ENCODE measurements around the gene PLD2.
A peak's percentile ranks its signal among the peaks of the same experiment; 100 is the strongest.

The PLD2 gene, protein sequence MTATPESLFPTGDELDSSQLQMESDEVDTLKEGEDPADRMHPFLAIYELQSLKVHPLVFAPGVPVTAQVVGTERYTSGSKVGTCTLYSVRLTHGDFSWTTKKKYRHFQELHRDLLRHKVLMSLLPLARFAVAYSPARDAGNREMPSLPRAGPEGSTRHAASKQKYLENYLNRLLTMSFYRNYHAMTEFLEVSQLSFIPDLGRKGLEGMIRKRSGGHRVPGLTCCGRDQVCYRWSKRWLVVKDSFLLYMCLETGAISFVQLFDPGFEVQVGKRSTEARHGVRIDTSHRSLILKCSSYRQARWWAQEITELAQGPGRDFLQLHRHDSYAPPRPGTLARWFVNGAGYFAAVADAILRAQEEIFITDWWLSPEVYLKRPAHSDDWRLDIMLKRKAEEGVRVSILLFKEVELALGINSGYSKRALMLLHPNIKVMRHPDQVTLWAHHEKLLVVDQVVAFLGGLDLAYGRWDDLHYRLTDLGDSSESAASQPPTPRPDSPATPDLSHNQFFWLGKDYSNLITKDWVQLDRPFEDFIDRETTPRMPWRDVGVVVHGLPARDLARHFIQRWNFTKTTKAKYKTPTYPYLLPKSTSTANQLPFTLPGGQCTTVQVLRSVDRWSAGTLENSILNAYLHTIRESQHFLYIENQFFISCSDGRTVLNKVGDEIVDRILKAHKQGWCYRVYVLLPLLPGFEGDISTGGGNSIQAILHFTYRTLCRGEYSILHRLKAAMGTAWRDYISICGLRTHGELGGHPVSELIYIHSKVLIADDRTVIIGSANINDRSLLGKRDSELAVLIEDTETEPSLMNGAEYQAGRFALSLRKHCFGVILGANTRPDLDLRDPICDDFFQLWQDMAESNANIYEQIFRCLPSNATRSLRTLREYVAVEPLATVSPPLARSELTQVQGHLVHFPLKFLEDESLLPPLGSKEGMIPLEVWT

DNA sequence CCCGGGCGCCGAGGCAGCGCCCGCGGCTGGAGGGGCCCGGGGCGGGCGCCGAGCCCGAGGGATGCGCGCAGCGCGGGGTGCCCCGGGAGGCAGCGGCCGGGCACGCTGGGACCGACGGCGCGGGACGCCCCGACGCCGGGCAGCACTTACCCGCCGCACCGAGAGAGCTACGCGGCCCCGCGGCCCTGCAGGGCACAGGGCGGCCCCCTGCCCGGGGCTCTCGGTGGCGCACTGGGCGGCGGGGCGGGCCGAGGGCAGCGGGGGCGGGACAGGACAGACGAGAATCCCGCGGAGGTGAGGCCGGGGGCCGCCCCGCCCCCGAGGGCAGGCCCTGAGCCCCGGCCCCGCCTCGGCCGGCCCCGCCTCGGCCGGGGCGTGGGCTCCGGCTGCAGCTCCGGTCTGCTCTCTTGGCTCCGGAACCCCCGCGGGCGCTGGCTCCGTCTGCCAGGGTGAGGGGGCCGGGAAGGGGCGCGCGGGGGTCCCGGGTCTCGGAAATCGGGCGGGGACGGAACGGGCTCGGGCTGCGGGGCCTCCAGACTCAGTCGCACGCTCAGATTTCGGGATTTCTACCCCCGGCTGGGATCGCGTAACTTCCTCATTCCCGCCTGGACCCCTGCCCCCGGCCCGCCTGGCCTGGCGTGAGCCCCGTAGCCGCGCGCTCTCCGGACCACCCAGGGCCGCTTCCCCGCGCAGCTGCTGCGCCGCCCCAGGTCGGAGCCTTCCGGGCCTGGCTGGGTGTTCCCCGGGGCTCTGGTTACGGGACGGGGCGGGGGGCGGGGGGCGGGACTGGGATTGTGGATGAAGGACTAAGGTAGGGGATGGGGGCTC lies at the start of gene PLD2:
TSS of gene PLD2 (plus strand) at position 376 of the 828 bp plus-strand sequence. CDS start 621 bp downstream, outside the sequence.
- DNase-seq = no peak

DNA sequence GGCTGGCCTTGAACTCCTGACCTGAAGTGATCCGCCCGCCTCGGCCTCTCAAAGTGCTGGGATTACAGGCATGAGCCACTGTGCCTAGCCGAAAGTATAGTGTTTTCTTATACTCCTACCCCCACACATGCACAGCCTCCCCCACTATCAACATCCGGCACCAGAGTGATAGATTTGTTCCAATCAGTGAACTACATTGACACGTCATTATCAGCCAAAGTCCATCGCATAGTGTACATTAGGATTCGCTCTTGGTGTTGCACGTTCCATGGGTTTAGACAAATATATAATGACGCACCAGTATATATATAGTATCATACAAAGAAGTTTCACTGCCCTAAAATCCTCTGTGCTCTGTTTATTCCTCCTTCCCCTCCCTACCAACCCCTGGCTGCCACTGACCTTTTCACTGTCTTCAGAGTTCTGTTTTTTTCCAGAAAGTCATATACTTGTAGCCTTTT lies 47.1 kb upstream of the PLD2 start:
- DNase-seq = no peak

DNA sequence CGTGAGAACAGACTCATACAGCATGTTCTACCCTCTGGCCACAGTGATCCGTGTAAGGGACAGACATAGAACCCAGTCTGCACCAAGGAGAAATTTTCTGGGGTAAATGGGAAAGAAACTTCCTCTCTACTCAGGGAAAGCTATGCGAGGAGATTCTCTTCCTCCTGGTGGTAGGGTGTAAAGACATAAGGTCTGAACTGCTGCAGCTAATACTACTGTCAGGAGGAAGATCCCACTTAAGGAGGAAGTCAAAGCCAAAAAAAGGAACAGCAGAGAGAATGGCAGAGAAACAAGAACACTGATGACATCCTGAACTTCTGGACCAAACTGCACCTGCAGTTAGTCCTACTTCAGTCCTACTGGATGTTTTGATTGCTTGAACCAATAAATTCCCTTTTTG lies 42.4 kb upstream of the PLD2 start:
- DNase-seq = no peak

DNA sequence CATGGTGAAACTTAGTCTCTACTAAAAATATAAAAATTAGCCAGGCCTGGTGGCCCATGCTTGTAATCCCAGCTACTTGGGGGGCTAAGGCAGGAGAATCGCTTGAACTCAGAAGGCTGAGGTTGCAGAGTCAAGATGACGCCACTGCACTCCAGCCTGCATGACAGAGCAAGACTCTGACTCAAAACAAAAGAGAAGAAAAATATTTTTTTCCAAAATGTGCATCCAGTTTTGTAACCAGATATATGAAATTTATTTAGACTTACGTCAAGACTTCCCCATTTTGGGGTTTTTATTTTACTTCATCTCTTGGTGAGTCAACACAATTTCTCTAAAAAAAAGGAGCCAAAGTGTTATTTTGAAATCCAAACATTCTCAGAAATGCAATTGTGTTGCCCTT lies 40.8 kb upstream of the PLD2 start:
- DNase-seq = no peak

DNA sequence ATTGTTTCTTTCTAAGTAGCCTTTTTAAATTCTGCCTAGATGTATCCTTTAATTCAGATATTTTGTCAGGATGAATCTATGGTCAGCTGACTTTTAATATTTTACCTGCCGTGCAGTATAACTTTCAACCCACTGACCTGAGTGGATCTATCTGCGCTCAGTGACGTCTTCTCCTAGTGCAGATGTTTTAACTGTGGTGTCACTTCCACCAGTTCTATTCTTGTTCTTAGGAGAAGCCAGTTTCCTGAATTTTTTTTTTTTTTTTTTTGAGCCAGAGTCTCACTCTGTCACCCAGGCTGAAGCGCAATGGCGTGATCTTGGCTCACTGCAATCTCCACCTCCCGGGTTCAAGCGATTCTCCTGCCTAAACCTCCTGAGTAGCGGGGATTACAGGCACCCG lies 40.2 kb upstream of the PLD2 start:
- no peak for DNase-seq

DNA sequence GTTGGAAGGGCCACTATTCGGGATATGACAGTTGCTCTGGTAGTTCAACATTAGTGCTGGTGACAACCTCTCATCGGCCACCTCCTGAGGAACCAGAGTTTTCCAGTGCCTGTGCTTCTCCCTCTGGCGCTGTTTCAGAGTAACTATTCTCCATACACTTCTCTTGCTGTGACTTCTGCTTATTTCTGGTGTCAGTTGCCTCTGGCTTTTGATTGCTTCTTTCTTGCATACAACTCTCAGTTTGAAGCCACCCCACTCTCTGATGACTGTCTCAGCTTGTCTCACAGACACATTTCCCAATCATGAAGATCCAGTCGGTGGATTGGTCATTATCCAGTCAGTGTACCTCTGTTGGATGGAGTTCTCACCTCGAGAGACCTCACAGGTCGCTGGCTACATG lies 38.7 kb upstream of the PLD2 start:
- DNase-seq = no peak

DNA sequence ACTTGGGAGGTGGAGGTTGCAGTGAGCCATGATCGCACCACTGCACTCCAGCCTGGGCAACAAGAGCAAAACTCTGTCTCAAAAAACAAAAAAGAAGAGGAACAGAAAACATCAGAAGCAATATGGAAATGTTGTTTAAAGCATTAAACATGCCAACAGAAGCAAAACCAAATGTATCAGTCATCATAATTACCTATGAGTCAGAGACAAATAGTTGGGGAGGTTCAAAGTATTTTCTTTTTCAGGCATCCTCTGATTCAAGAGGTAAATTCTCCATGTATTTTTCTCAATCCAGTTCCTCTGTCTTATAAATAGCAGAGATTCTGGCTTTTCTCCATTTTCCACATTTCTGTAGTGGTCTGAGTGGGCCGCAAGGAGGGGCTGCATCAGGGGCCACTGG lies 37.3 kb upstream of the PLD2 start:
- no peak for DNase-seq

DNA sequence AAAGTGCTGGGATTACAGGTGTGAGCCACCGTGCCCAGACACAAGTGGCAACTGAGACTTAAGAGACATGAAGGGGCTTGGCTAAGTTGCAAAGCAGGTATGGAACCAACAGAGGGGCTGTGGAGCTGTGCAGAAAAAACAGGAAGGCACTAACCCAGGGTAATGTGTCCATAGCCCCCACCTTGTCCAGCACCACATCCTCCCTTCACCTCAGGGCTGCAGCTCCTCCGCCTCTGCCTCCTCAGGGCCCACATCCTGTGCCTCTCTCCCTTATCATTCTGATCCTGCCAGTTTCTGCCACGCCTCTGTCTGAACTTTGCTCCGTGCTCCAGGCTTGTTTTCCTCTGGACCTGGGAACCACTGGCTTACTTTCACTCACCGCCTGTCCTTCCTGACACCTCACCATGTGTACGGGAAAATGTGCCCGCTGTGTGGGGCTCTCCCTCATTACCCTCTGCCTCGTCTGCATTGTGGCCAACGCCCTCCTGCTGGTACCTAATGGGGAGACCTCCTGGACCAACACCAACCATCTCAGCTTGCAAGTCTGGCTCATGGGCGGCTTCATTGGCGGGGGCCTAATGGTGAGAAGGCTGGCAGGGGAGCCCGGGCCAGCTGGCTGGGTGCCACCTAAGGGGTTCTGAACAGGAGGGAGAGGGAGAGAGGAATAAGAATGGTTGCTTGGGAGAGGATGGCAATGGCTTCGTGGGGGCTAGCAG lies 35.3 kb upstream of the PLD2 start, which contains the start of gene TM4SF5:
TSS of gene TM4SF5 (plus strand) at position 368 of the 716 bp plus-strand sequence. CDS start at position 405, 37 bp downstream.
- no peak for DNase-seq

DNA sequence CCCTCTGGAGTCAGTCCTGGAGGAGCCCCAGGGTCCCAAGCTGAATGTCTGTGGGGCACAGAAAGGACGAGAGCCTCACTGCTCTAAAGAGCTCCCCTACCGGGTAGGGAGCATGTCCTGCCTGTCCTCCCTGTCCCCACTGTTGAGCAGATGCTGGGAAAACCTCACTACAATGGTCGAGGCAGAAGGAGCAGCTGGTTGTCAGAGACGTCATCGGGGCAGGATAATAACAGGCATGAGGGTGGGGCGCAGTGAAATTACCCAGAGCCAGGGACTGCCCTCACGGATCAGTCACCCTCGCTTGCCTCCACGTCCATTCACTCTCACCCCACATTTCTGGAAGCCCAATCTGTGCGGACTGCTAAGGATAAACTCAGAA lies 34.7 kb upstream of the PLD2 start:
- DNase-seq = no peak

DNA sequence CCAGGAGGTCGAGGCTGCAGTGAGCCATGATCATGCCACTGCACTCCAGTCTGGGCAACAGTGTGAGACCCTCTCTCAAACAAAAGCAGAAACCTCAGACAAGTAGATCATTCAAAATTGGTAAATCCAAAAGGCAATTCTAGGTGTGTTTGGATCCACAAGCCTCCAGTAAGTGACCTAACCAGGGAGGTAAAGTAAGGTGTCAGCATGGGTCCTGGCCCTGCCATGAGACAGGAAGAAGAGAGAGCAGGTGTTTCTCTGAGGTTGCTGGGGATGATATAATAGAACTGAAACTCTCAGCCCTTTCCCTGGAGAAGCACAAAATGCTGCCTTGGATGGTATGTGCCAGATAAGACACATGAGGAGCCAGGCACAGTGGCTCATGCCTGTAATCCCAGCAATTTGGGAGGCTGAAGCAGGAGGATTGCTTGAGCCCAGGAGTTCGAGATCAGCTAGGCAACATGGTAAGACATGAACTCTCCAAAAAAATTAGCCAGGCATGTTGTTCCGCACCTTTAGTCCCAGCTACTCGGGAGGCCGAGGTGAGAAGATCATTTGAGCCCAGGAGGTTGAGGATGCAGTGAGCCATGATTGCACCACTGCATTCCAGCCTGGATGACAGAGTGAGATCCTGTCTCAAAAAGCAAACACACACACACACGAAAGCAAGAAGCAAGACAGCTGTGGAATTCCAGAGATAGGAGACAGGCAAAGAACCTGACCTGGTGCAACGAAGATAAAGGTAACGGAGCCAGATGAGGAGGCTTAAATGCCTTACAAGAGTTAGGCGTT lies 28.8 kb upstream of the PLD2 start:
- DNase-seq = no peak

DNA sequence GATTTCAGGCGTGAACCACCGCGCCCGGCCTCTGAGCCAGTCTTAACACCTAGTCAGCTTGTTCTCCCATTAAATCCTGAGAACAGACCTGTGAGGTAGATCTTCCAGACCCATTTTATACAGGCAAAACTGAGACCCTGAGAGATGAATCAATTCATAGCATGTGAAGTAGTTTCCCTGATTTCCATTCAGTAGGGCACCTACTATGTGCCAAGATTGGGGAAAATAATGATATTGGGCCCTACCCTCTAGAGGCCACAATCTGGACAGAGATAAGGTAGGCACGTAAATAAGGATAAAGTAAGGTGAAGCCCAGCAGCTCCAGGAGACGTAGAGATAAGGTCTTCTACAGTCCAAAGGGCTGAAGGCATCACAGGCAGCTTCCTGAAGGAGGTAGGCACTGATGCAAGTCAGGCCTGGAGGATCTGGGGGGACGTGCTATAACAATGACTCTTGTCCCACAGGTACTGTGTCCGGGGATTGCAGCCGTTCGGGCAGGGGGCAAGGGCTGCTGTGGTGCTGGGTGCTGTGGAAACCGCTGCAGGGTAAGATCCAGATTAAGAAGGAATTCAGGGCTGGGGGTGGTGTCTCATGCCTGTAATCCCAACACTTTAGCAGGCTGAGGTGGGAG lies 26.5 kb upstream of the PLD2 start:
- no peak for DNase-seq

DNA sequence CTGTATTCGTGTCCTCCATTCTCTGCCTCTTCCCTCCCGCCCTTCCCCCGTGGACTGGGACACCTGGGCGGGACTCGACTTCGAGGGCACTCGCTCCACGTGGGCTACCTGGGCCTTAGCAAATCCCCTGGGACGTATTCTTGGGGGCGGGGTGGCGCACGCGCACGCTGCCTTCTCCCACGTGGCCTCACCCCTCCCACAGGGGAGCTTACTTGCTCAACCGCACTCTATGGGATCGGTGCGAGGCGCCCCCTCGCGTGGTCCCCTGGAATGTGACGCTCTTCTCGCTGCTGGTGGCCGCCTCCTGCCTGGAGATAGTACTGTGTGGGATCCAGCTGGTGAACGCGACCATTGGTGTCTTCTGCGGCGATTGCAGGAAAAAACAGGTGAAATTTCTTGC lies 24.3 kb upstream of the PLD2 start:
- no peak for DNase-seq

DNA sequence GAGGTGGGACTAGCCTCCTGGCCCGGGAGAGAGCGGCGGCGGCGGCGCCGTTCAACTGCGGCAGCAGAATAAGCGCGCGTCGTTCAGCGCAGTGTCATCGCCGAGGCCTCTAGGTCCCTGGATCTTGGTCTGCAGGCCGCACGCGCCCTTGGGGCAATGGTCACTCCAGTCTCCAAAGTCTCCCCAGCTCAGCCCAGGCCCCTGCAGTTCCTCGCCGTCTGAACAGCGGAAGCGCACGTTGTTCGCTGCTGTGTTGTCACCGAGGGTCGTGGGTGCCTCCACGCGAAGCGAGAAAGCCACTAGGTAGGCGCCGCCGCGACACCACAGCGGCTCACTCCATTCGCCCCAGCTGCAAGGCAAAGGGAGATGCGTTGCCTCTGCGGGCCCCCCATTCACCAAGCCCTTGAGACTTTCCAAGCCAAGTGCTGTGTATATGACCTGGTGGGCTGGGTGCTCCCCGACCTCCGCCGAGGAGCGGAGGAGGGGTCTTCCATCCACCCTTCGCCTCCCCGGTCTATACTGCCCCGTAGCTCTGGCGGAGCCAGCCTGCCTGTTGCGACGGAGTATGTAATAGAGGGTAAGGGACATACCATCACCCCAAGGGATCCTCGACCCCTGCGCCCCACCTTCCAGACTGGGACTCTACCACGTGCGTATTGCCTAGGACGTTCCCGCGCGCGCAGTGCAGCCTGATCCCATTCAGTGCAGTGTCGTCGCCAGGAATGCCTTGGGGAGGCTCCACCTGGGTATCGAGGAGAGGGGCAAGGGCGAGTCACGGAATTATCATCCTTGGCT lies 21.4 kb upstream of the PLD2 start:
- no peak for DNase-seq

DNA sequence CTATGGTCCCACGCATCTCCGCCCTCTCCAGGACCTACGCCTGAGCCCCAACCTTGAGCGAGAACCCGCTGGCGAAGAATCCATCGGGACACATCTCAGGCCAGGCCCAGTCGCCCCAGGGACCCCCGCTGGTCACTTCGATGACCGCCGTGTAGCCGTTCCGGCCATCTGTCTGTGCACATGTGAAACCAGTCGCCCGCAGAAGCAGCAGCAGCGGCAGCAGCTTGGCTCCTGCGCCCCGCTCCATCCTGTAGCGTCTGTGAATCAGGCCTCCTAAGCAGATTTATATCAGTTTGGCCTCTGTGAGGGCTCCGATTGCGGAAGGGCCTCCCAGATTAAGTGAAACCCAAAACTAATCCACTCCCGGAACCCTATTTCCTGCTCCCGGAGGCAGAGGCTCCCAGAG lies 20.8 kb upstream of the PLD2 start, which contains the start of gene VMO1:
TSS of gene VMO1 (minus strand) at position 259 of the 406 bp plus-strand sequence. CDS start at position 247, 12 bp downstream.
- DNase-seq = peak; percentile 5

DNA sequence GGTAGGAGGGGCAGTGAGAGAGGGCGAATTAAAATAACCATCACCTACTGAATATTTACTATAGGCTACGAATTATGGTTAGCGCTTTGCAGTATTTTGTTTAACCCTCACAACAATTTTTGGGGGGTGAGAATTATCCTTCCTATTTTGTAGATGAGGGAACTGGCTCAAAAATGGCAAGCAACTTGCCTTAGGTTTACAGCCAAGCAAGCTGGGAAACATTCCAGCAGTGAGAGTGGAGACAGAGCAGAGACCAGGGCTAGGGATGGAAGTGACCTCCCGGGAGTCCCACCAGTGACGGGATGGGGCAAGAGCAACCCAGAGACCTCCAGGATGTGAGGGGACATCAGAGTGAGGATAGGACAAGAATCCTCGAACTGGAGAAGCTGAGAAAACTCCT lies 20.4 kb upstream of the PLD2 start:
- no peak for DNase-seq

DNA sequence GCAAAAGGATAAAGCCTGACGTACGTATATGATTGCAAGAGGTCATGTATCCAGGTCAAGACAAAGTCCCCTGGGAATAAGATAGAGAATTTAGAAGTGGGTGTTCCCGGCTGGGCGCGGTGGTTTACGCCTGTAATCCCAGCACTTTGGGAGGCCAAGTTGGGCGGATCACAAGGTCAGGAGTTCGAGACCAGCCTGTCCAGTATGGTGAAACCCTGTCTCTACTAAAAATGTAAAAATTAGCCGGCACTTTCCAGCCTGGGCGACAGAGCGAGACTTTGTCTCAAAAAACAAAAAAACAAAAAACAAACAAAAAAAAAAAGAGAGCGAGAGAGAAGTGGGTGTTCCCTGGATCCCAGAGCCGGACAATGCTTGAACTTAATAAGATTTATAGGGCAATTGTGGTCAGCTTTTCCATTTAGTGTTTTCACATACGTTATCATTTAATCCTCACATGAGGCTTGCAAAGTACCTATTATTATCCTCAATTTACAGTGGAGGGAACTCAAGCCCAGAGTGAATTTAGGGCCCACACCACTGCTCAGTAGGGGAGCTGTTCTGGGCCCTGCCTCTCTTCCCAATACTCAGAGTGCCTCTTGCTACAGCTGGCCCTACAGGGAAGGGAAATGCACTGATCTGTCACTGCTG lies 18.7 kb upstream of the PLD2 start:
- no peak for DNase-seq

DNA sequence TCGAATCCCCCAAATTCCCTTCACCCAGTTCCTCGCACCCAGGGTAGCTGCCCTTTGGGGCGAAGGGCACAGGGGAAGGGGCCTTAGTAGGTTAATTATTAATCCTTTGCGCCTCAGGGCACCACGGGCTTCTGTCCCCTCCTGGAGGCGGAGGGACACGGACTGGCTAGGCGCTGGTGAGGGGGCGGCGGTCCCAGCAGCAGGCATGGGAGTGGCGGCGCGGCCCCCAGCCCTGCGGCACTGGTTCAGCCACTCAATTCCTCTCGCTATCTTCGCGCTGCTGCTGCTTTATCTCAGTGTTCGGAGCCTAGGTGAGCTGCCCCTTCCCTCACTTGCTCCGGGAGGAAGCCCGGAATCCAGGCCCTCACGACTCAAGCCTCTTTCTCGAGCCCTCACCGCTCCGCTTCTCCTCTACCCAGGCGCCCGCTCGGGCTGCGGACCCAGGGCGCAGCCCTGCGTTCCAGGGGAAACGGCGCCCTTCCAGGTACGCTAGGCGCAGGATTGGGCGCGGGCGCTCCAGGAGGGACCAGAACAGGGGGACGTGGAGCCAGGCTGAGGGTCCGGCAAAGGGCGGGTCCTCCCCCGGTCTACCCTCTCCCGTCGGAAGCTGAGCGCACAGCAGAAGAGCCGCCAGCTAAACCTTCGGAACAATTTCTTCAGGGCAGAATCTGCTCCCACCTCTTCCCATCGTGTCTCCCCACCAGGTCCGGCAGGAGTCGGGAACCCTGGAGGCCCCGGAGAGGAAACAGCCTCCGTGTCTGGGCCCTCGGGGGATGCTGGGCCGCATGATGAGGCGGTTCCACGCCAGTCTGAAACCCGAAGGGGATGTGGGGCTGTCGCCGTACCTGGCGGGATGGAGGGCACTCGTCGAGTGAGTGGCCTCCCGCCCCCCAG lies 17.9 kb upstream of the PLD2 start, which contains the start of gene GLTPD2:
TSS of gene GLTPD2 (plus strand) at position 158 of the 894 bp plus-strand sequence. CDS start at position 206, 48 bp downstream.
- no peak for DNase-seq

DNA sequence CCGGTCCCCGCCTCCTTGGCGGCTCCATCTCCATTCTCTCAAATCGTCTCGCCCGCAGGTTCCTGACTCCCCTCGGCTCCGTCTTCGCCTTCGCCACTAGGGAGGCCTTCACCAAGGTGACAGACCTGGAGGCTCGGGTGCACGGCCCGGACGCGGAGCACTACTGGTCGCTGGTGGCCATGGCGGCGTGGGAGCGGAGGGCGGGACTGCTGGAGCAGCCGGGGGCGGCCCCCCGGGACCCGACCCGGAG lies 17.3 kb upstream of the PLD2 start:
- DNase-seq = no peak

All from NCI-H524 treated with DMSO at 0.1 percent for 48 hours (cell line).